WTC11 (cell line): ENCODE results near the gene SMYD3. TPM values are rescaled to one million over a fixed set of nuclear protein-coding genes. Genes with fewer than 3 reads are reported as not detected.

Source experiments
- ATAC-seq: fragments of 200-7000 bp; cut with Tn5 transposase; 2 replicates; pipeline ENCODE4 v1.10.0; 2021; ENCODE audit warnings: mild to moderate bottlenecking, moderate library complexity
- CTCF ChIA-PET: fragments of 300-600 bp; sonication (Branson Sonifier 250); formaldehyde crosslinking; loops from one replicate; lab custom pipeline; 2021; ENCODE audit warnings: antibody characterized with exemption; lab: Charles Lee
- POLR2A ChIA-PET: fragments of 350-600 bp; sonication (Branson Sonifier 250); formaldehyde crosslinking; loops from one replicate; lab custom pipeline; 2021; ENCODE audit warnings: antibody characterized with exemption; lab: Charles Lee
- DNase-seq: peaks from one replicate; pipeline ENCODE4 v3.0.0; 2021; ENCODE audit warnings: low spot score
- H3K27ac Mint-ChIP-seq: 2 replicates; pipeline ENCODE4 v1.8.0; 2021; ENCODE audit warnings: mixed read lengths
- H3K27me3 Mint-ChIP-seq: 2 replicates; pipeline ENCODE4 v1.8.0; 2021; ENCODE audit warnings: low read depth, mild to moderate bottlenecking, moderate library complexity, mixed read lengths
- H3K36me3 Mint-ChIP-seq: 2 replicates; pipeline ENCODE4 v1.8.0; 2021; ENCODE audit warnings: mixed read lengths
- H3K4me1 Mint-ChIP-seq: 2 replicates; pipeline ENCODE4 v1.8.0; 2022; ENCODE audit warnings: mixed read lengths
- H3K4me3 Mint-ChIP-seq: 2 replicates; pipeline ENCODE4 v1.8.0; 2021; ENCODE audit warnings: mild to moderate bottlenecking, moderate library complexity, mixed read lengths
- H3K9me3 Mint-ChIP-seq: 2 replicates; pipeline ENCODE4 v1.8.0; 2021; ENCODE audit warnings: mixed read lengths
- ATF1 ChIP-seq: sonication (generic); formaldehyde crosslinking; IDR thresholded peaks from 2 replicates; pipeline ENCODE4 v1.8.1; 2023; ENCODE audit warnings: mild to moderate bottlenecking, moderate library complexity, missing genetic modification reagents
- ELF4 ChIP-seq: sonication (generic); formaldehyde crosslinking; IDR thresholded peaks from 2 replicates; pipeline ENCODE4 v1.8.1; 2022; ENCODE audit warnings: low read depth, mild to moderate bottlenecking, moderate library complexity, missing genetic modification reagents
- EMX1 ChIP-seq: fragments of 250-450 bp; sonication (Bioruptor Pico); IDR thresholded peaks from 2 replicates; pipeline ENCODE4 v1.8.0; 2021; ENCODE audit warnings: mild to moderate bottlenecking
- FOXK1 ChIP-seq: sonication (generic); formaldehyde crosslinking; IDR thresholded peaks from 2 replicates; pipeline ENCODE4 v1.8.0; 2022; ENCODE audit warnings: mild to moderate bottlenecking, moderate library complexity, missing genetic modification reagents
- MYBL2 ChIP-seq: sonication (generic); formaldehyde crosslinking; IDR thresholded peaks from 2 replicates; pipeline ENCODE4 v1.8.1; 2023; ENCODE audit warnings: mild to moderate bottlenecking, moderate library complexity, missing genetic modification reagents
- NFE2L1 ChIP-seq: sonication (generic); formaldehyde crosslinking; IDR thresholded peaks from 2 replicates; pipeline ENCODE4 v1.8.1; 2023; ENCODE audit warnings: missing genetic modification reagents
- NFYB ChIP-seq: sonication (generic); formaldehyde crosslinking; conservative IDR thresholded peaks from 2 replicates; pipeline ENCODE4 v1.8.0; 2022; ENCODE audit warnings: low read depth, missing genetic modification reagents
- NR2C2 ChIP-seq: sonication (generic); formaldehyde crosslinking; IDR thresholded peaks from 2 replicates; pipeline ENCODE4 v1.8.0; 2022; ENCODE audit warnings: mild to moderate bottlenecking, missing genetic modification reagents
- ZNF138 ChIP-seq: sonication (generic); formaldehyde crosslinking; conservative IDR thresholded peaks from 2 replicates; pipeline ENCODE4 v1.8.1; 2022; ENCODE audit warnings: mild to moderate bottlenecking, moderate library complexity, missing genetic modification reagents
- ZNF317 ChIP-seq: sonication (generic); formaldehyde crosslinking; IDR thresholded peaks from 2 replicates; pipeline ENCODE4 v1.8.1; 2023; ENCODE audit warnings: low read depth, mild to moderate bottlenecking, moderate library complexity, missing genetic modification reagents, borderline replicate concordance
- total RNA-seq: library from RNA; stranded (reverse); gene quantifications from 3 replicates; pipeline ENCODE4 v1.2.3, GENCODE V29; 2021
- TF ChIP-seq, protein P1 (sequence below): sonication (generic); formaldehyde crosslinking; IDR thresholded peaks from 2 replicates; pipeline ENCODE4 v1.8.1; 2022; ENCODE audit warnings: low read depth, mild to moderate bottlenecking, moderate library complexity, missing genetic modification reagents, borderline replicate concordance
- TF ChIP-seq, protein P2 (sequence below): sonication (generic); formaldehyde crosslinking; IDR thresholded peaks from 2 replicates; pipeline ENCODE4 v1.8.0; 2022; ENCODE audit warnings: missing genetic modification reagents
- TF ChIP-seq, protein P3 (sequence below): sonication (generic); formaldehyde crosslinking; IDR thresholded peaks from 2 replicates; pipeline ENCODE4 v1.8.1; 2022; ENCODE audit warnings: missing genetic modification reagents, borderline replicate concordance
- TF ChIP-seq, protein P4 (sequence below): fragments of 250-450 bp; sonication (Bioruptor Pico); IDR thresholded peaks from 2 replicates; pipeline ENCODE4 v1.9.0; 2021; ENCODE audit warnings: mild to moderate bottlenecking
- TF ChIP-seq, protein P5 (sequence below): fragments of 200-600 bp; IDR thresholded peaks from 2 replicates; pipeline ENCODE4 v1.8.0; 2022; ENCODE audit warnings: antibody characterized with exemption
- TF ChIP-seq, protein P6 (sequence below): sonication (generic); formaldehyde crosslinking; IDR thresholded peaks from 2 replicates; pipeline ENCODE4 v1.8.1; 2023; ENCODE audit warnings: mild to moderate bottlenecking, missing genetic modification reagents, borderline replicate concordance
- TF ChIP-seq, protein P7 (sequence below): sonication (generic); formaldehyde crosslinking; IDR thresholded peaks from 2 replicates; pipeline ENCODE4 v1.8.0; 2023; ENCODE audit warnings: missing genetic modification reagents
- TF ChIP-seq, protein P8 (sequence below): sonication (generic); formaldehyde crosslinking; IDR thresholded peaks from 2 replicates; pipeline ENCODE4 v1.8.1; 2023; ENCODE audit warnings: mild to moderate bottlenecking, missing genetic modification reagents
- TF ChIP-seq, protein P9 (sequence below): fragments of 250-450 bp; sonication (Bioruptor Pico); IDR thresholded peaks from 2 replicates; pipeline ENCODE4 v1.9.0; 2021; ENCODE audit warnings: mild to moderate bottlenecking

Gene SMYD3
- total RNA-seq, 1 experiment from 2014 or later, result 21.4 TPM

DNA sequence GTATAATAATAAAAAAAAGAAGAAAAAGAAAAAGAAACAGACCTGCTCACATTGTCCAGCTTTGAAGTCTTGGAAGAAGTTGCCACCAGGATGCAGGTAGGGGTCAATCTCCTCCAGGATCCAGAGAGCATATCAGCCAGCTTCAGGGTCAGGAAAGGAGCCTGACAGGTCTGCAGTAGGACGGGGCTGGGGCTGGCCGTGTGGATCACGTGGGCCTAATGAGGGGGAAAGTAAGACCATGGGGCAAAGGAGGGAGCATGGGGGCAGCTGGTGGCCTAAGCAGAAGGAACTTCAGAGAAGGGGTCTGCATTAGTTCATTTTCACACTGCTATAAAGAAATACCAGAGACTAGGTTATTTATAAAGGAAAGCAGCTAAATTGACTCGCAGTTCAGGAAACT lies 19.3 kb upstream of the SMYD3 start (continued):
- TF ChIP-seq, protein P1, sequence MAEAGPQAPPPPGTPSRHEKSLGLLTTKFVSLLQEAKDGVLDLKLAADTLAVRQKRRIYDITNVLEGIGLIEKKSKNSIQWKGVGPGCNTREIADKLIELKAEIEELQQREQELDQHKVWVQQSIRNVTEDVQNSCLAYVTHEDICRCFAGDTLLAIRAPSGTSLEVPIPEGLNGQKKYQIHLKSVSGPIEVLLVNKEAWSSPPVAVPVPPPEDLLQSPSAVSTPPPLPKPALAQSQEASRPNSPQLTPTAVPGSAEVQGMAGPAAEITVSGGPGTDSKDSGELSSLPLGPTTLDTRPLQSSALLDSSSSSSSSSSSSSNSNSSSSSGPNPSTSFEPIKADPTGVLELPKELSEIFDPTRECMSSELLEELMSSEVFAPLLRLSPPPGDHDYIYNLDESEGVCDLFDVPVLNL (CRISPR knock-in tag), result no peak
- TF ChIP-seq, protein P2, sequence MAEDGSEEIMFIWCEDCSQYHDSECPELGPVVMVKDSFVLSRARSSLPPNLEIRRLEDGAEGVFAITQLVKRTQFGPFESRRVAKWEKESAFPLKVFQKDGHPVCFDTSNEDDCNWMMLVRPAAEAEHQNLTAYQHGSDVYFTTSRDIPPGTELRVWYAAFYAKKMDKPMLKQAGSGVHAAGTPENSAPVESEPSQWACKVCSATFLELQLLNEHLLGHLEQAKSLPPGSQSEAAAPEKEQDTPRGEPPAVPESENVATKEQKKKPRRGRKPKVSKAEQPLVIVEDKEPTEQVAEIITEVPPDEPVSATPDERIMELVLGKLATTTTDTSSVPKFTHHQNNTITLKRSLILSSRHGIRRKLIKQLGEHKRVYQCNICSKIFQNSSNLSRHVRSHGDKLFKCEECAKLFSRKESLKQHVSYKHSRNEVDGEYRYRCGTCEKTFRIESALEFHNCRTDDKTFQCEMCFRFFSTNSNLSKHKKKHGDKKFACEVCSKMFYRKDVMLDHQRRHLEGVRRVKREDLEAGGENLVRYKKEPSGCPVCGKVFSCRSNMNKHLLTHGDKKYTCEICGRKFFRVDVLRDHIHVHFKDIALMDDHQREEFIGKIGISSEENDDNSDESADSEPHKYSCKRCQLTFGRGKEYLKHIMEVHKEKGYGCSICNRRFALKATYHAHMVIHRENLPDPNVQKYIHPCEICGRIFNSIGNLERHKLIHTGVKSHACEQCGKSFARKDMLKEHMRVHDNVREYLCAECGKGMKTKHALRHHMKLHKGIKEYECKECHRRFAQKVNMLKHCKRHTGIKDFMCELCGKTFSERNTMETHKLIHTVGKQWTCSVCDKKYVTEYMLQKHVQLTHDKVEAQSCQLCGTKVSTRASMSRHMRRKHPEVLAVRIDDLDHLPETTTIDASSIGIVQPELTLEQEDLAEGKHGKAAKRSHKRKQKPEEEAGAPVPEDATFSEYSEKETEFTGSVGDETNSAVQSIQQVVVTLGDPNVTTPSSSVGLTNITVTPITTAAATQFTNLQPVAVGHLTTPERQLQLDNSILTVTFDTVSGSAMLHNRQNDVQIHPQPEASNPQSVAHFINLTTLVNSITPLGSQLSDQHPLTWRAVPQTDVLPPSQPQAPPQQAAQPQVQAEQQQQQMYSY, result no peak
- TF ChIP-seq, all 79 proteins: peak for 0

DNA sequence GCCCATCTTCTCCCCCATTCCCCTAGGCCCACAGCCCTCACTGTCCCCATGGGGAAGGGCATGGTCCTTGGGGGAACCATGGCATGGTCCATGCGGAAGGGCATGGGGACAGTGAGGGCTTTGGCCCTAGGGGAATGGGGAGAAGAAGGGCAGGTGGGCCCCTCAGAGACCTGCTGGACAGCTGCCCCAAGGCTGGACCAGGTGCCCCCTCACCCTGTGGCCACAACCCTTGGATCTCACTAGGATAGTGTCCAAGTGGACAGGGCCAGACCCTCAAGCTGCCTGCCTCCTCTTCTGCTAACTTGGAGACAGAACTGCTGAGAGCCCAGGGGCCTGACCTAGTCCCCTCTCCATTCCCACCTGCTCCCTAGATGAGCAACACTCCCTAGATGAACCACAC lies 12.4 kb upstream of the SMYD3 start:
- POLR2A ChIA-PET, result no interaction called here
- DNase-seq, result no peak
- CTCF ChIA-PET, result no interaction called here
- H3K4me1 Mint-ChIP-seq, result no peaks in the 10 kb centered on the region
- no peak for ATAC-seq
- H3K27me3 Mint-ChIP-seq, result peaks cover under 1% of the 10 kb centered on the region
- peaks cover 10% of the 10 kb centered on the region for H3K36me3 Mint-ChIP-seq
- peaks cover 45% of the 10 kb centered on the region for H3K9me3 Mint-ChIP-seq
- H3K27ac Mint-ChIP-seq, result no peak overlapping the region
- H3K4me3 Mint-ChIP-seq, result no peak overlapping the region
- TF ChIP-seq, protein P3, sequence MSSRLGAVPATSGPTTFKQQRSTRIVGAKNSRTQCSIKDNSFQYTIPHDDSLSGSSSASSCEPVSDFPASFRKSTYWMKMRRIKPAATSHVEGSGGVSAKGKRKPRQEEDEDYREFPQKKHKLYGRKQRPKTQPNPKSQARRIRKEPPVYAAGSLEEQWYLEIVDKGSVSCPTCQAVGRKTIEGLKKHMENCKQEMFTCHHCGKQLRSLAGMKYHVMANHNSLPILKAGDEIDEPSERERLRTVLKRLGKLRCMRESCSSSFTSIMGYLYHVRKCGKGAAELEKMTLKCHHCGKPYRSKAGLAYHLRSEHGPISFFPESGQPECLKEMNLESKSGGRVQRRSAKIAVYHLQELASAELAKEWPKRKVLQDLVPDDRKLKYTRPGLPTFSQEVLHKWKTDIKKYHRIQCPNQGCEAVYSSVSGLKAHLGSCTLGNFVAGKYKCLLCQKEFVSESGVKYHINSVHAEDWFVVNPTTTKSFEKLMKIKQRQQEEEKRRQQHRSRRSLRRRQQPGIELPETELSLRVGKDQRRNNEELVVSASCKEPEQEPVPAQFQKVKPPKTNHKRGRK, result no peak
- TF ChIP-seq ATF1 (CRISPR knock-in tag) (no peak), ZNF317 (no peak), NFYB (CRISPR knock-in tag) (no peak), ELF4 (CRISPR knock-in tag) (no peak), FOXK1 (CRISPR knock-in tag) (no peak), EMX1 (CRISPR knock-in tag) (no peak), NR2C2 (CRISPR knock-in tag) (no peak), MYBL2 (CRISPR knock-in tag) (no peak), NFE2L1 (no peak), ZNF138 (CRISPR knock-in tag) (no peak)
- TF ChIP-seq, protein P4, sequence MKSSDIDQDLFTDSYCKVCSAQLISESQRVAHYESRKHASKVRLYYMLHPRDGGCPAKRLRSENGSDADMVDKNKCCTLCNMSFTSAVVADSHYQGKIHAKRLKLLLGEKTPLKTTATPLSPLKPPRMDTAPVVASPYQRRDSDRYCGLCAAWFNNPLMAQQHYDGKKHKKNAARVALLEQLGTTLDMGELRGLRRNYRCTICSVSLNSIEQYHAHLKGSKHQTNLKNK, result no peak
- TF ChIP-seq, protein P5, sequence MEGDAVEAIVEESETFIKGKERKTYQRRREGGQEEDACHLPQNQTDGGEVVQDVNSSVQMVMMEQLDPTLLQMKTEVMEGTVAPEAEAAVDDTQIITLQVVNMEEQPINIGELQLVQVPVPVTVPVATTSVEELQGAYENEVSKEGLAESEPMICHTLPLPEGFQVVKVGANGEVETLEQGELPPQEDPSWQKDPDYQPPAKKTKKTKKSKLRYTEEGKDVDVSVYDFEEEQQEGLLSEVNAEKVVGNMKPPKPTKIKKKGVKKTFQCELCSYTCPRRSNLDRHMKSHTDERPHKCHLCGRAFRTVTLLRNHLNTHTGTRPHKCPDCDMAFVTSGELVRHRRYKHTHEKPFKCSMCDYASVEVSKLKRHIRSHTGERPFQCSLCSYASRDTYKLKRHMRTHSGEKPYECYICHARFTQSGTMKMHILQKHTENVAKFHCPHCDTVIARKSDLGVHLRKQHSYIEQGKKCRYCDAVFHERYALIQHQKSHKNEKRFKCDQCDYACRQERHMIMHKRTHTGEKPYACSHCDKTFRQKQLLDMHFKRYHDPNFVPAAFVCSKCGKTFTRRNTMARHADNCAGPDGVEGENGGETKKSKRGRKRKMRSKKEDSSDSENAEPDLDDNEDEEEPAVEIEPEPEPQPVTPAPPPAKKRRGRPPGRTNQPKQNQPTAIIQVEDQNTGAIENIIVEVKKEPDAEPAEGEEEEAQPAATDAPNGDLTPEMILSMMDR, result no peak
- TF ChIP-seq, protein P6, sequence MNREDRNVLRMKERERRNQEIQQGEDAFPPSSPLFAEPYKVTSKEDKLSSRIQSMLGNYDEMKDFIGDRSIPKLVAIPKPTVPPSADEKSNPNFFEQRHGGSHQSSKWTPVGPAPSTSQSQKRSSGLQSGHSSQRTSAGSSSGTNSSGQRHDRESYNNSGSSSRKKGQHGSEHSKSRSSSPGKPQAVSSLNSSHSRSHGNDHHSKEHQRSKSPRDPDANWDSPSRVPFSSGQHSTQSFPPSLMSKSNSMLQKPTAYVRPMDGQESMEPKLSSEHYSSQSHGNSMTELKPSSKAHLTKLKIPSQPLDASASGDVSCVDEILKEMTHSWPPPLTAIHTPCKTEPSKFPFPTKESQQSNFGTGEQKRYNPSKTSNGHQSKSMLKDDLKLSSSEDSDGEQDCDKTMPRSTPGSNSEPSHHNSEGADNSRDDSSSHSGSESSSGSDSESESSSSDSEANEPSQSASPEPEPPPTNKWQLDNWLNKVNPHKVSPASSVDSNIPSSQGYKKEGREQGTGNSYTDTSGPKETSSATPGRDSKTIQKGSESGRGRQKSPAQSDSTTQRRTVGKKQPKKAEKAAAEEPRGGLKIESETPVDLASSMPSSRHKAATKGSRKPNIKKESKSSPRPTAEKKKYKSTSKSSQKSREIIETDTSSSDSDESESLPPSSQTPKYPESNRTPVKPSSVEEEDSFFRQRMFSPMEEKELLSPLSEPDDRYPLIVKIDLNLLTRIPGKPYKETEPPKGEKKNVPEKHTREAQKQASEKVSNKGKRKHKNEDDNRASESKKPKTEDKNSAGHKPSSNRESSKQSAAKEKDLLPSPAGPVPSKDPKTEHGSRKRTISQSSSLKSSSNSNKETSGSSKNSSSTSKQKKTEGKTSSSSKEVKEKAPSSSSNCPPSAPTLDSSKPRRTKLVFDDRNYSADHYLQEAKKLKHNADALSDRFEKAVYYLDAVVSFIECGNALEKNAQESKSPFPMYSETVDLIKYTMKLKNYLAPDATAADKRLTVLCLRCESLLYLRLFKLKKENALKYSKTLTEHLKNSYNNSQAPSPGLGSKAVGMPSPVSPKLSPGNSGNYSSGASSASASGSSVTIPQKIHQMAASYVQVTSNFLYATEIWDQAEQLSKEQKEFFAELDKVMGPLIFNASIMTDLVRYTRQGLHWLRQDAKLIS (CRISPR knock-in tag), result no peak
- TF ChIP-seq, protein P7, sequence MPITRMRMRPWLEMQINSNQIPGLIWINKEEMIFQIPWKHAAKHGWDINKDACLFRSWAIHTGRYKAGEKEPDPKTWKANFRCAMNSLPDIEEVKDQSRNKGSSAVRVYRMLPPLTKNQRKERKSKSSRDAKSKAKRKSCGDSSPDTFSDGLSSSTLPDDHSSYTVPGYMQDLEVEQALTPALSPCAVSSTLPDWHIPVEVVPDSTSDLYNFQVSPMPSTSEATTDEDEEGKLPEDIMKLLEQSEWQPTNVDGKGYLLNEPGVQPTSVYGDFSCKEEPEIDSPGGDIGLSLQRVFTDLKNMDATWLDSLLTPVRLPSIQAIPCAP (CRISPR knock-in tag), result no peak
- TF ChIP-seq, protein P8, sequence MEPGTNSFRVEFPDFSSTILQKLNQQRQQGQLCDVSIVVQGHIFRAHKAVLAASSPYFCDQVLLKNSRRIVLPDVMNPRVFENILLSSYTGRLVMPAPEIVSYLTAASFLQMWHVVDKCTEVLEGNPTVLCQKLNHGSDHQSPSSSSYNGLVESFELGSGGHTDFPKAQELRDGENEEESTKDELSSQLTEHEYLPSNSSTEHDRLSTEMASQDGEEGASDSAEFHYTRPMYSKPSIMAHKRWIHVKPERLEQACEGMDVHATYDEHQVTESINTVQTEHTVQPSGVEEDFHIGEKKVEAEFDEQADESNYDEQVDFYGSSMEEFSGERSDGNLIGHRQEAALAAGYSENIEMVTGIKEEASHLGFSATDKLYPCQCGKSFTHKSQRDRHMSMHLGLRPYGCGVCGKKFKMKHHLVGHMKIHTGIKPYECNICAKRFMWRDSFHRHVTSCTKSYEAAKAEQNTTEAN (CRISPR knock-in tag), result no peak
- TF ChIP-seq, protein P9, sequence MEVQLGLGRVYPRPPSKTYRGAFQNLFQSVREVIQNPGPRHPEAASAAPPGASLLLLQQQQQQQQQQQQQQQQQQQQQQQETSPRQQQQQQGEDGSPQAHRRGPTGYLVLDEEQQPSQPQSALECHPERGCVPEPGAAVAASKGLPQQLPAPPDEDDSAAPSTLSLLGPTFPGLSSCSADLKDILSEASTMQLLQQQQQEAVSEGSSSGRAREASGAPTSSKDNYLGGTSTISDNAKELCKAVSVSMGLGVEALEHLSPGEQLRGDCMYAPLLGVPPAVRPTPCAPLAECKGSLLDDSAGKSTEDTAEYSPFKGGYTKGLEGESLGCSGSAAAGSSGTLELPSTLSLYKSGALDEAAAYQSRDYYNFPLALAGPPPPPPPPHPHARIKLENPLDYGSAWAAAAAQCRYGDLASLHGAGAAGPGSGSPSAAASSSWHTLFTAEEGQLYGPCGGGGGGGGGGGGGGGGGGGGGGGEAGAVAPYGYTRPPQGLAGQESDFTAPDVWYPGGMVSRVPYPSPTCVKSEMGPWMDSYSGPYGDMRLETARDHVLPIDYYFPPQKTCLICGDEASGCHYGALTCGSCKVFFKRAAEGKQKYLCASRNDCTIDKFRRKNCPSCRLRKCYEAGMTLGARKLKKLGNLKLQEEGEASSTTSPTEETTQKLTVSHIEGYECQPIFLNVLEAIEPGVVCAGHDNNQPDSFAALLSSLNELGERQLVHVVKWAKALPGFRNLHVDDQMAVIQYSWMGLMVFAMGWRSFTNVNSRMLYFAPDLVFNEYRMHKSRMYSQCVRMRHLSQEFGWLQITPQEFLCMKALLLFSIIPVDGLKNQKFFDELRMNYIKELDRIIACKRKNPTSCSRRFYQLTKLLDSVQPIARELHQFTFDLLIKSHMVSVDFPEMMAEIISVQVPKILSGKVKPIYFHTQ (CRISPR knock-in tag), result no peak
